HuH-7.5 (cell line): ENCODE measurements around the gene SYP.
"Not testable (repeated sequence)": the region's sequence is repeated elsewhere in the genome, so short reads cannot be mapped to it uniquely, and the experiment has no call there.

Experiments used
- DNase-seq: peaks from one replicate; pipeline ENCODE4 v3.0.0; 2011; ENCODE audit warnings: low spot score

SYP gene

GRCh38 chrX:49189606-49190005, 10.4 kb downstream of the SYP start:
- DNase-seq, result no peak

DNA sequence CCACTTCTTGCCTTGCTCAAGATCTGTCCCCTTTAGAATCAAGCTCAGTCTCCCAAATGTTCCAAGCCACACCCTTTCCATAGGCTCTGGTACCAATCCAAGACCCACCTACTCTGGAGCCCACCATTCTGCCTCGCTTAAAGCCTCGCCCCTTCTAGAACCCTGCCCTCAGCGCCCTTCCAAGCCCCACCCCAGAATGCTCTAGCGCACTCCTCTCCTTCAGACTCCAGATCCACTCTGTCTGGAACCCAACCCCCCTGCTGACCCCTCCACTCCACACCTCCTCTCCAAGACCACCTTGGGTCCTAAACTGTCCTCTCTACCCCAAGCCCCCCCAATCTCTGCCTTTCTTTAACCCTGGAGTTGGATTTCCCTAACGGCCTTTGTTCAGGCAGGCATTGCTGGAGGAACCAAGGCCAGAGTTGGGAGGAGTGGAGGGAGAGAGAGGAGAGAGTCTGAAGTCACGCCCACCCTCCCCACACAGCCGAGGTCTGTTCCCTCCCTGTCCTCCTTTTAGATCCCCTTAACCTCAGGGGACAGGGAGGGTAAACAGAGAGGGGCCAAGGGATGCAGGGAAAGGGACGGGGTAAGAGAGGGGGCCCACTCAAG, 11.4 kb downstream of the SYP start:
- no peak for DNase-seq

DNA sequence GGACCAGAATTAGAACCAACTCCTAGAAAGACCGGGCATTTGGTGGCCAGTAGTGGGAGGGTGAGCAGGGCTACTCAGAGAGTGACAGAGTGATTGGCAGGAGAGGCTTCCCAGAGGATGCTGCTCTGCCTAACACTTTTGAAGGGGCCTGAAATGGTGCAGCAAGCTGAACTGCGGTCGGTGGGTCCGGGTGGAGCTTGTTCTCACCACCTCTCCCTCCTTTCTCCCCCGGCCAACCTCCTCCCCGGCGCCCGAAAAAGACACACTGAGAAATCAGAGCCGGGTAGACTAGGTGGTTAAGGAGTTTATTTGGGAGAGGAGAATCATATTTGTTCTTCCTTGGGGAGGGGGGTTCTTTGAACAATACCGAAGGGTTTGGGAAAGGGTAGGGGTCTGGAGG, 12.5 kb downstream of the SYP start:
- no peak for DNase-seq

DNA sequence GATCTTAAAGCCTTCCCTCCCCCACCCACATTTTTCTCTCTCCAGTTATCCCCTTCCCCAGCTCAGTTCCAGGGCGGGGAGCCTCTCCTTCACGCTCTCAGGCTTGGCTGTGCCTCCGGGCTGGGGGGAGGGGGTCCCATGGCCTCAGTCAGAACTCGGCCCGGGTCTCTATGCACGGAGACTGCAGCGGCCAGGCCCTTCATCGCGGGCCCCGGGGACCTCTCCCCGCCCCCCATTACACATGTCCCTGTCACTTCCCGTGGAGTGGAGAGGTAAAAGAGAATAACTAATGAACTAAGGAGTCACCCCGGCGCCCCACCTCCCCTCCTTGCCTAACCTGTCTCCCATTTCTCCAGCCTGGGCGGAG, 13.0 kb downstream of the SYP start:
- DNase-seq, result no peak

- DNase-seq, result peak; percentile 91
Measured at GRCh38 chrX:49186125-49187027, 13.6 kb downstream of the SYP start, which contains the start of gene PRICKLE3. PRICKLE3 (minus strand) TSS chrX:49186373; CDS start chrX:49186297, 76 bp downstream.

DNA sequence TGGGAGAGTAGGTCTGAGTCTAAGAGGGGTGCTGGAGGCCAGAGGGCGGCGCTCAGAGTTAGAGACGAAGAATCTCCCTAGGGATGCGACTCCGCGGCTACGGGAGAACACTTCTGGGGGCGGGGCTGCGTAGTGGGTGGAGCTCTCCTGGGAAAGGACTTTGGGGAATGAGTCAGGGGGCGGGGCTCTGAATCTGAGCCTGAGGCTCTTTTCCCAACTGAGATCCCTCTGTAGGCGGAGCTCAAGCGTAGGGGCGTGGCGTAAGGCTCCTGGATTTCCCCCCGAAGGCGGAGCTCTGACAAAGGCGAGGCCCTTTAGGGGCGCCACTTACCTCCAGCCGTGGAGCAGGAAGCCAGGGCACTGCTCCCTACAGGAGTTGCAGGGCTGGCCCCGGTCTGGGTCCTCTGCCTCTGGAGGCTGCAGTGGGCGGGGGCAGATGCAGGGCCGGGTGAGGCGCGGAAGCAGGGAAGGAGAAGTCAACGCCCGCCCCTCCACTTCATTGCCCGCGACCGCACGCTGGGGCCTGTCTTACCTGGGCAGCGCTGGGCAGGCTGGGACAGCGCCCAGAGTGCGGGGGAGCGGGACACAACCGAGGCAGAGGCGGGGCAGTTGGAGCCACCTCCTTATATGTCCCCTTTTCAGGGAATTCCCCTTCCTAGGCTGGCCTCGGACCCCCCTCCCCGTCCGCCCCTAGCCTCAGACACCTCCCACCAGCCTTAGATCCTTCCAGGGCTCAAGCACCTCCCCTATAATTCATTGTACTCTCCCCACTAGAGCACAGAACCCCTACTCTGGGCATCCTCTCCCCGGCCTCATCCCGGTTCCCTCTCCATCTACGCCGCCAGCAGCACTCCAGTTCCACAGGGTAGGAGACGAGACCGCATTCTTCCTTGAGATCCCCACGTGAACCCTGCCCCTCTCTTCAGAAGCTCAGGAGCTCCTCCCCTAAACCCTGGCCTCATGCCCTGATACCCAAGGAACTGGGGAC, 15.4 kb downstream of the SYP start:
- no peak for DNase-seq

- no peak for DNase-seq
Measured at GRCh38 chrX:49183701-49184281, 16.2 kb downstream of the SYP start.

GRCh38 chrX:49179358-49179757, 20.6 kb downstream of the SYP start:
- no peak for DNase-seq

GRCh38 chrX:49178537-49178936, 21.5 kb downstream of the SYP start:
- no peak for DNase-seq

DNA sequence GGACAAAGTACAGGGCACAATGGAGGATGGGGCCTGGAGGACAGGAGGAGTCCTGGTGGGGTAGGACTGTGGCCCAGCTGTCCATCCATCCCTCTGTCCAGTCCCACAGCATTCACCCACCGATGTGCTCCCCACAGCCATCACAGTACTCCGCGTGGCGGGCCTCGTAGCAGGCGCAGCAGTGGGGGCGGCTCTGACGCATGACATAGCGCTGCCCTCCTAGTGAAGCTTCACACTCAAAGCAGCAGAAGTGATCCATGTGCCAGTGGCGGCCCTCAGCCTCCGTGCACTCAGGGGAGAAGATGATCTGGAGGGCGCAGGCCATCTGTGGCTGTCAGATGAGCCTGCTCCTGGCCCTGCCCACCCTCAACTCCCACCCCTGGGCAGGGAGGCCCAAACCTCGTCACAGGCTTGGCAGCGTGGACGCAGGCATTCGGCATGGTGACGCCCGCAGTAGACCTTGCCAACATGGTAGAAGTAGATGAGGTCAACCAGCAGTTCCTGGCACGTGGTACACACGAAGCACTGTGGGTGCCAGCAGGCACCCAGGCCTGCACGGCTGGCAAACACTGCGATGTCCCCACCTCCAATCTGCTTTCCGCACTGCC, 22.0 kb downstream of the SYP start:
- DNase-seq, result no peak

GRCh38 chrX:49177338-49177833, 22.6 kb downstream of the SYP start:
- DNase-seq, result no peak

- DNase-seq, result no peak
Measured at GRCh38 chrX:49176421-49177326, 23.3 kb downstream of the SYP start.

GRCh38 chrX:49175435-49176274, 24.3 kb downstream of the SYP start:
- no peak for DNase-seq

DNA sequence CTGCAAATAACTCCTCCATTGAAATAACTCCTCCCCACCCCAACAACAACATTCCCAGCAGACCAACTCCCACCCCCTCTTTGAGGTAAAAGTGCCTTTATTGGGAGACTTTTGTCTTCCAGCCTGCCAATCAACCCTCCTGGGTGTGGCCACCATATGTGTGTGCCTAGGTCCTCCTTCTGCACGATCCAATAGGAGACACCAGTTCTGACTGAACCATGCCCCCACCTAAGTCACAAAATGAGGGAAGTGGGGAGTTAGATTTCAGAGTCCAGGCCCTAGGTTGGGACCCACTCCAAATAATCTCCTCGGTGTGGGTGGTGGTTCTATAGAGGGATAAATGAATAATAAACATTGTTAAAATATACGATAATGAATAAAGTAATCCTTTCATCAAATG, 25.3 kb downstream of the SYP start:
- DNase-seq, result no peak

- DNase-seq, result not testable (repeated sequence)
Measured at GRCh38 chrX:49173544-49173943, 26.4 kb downstream of the SYP start.

DNA sequence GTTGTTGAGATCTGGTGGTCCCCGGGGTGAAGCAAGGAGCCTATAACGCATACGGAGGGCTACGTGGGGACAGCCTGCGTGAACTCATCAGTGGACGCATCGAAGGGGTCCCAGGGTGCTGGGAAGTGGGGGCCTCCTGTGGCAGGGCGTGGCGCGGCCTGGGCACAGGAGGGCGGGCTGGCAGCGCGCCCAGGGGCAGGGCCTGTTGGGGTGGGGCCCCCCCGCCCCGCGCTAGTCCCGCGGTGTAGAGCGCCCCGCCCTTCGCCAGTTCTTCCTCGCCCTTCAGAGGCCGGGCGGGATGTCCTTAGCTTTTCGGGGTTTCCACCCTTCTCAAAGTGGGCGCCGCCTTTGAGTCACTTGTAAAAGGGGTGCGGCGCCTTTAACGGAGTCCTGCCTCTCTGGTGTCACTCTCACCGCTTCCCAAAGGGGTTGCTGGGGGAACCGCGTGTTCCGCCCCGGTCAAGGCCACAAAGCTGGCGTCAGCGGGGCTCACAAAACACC, 27.7 kb downstream of the SYP start:
- DNase-seq, result no peak

DNA sequence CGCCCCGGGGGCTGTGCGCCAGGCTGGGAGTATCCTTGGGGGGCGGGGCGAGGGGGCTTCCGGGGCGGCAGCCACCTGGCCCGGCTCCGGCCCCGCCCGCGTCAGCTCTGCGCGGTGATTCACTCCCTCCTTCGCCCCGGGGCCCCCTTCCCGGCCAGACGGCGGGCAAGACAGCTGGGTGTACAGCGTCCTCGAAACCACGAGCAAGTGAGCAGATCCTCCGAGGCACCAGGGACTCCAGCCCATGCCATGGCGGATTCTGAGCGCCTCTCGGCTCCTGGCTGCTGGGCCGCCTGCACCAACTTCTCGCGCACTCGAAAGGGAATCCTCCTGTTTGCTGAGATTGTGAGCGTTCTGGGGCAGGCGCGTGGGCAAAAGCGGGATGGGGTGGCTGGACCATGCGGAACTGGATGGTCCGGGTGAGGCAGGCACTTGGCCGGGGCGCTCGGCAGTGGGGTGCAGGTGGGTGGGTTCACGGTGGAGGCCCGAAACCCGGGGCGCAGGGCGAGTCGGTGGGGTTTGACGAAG, 28.2 kb downstream of the SYP start, which contains the start of gene PLP2:
TSS of gene PLP2 (plus strand) at position 147 of the 528 bp plus-strand sequence. CDS start at position 250, 103 bp downstream.
- DNase-seq, result no peak

DNA sequence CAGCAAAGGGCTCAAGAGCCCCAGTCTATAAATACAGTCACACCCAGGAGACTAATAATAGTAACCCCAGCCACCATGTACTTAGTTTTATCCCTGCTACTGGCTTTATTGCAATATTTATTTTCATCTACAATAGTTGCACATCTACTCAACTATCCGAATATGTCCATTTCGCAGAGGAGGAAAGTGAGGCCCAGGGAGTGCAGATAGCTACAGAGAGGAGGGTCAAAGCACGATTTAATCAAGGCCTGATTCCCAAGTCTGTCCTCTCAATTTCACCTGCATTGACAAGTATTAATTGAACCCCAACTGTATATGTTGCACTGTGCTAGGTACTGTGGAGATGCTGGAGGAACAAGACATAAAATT, 32.3 kb downstream of the SYP start:
- DNase-seq, result no peak
